ENCODE results near the gene EGLN3.

- TF ChIP-seq CTCF (IDR thresholded peaks at IDR 0.05) (no peak), POLR2A (IDR thresholded peaks at IDR 0.05) (no peak)
Observed at GRCh38 chr14:33954016-33954598, 3.2 kb upstream of the EGLN3 start.
